ENCODE measurements around the gene MINDY3. TPM values are rescaled to one million over a fixed set of nuclear protein-coding genes. Genes with fewer than 3 reads are reported as not detected.

MINDY3 gene
- total RNA-seq, 1 experiment from 2014 or later = 11.3 TPM

- no peaks in the 10 kb centered on the region for H3K4me1 Mint-ChIP-seq
- DNase-seq (ENCODE audit: low spot score) = no peak
- no peak for ATAC-seq
- ChIA-PET POLR2A (no interaction called here), CTCF (interaction anchor here (0.6 to 1.8 kb wide), 4 partner anchors 10 to 780 kb away, joined by 3 to 6 read pairs (median 4); partner anchors contain the start of gene ITGA8)
- TF ChIP-seq HMGA2 (CRISPR knock-in tag; IDR thresholded peaks at IDR 0.05) (no peak), ATF6 (CRISPR knock-in tag; IDR thresholded peaks at IDR 0.05) (no peak), IRF1 (CRISPR knock-in tag; IDR thresholded peaks at IDR 0.05) (no peak), E2F1 (CRISPR knock-in tag; IDR thresholded peaks at IDR 0.05) (no peak), MYBL2 (CRISPR knock-in tag; IDR thresholded peaks at IDR 0.05) (no peak)
- H3K36me3 Mint-ChIP-seq = no peaks in the 10 kb centered on the region
- H3K4me3 Mint-ChIP-seq = no peak overlapping the region
- no peaks in the 10 kb centered on the region; the same call in 1 of the 2 replicates for H3K27me3 Mint-ChIP-seq (ENCODE audit: low read depth)
- H3K9me3 Mint-ChIP-seq = peaks cover 3% of the 10 kb centered on the region; the same call in 1 of the 2 replicates
- H3K27ac Mint-ChIP-seq = no peak overlapping the region
These were observed 120.0 kb downstream of the MINDY3 start for GRCh38 chr10:15740261-15740660.

GRCh38 chr10:15739254-15739970 lies 120.9 kb downstream of the MINDY3 start:
- ChIA-PET CTCF (interaction anchor here (0.6 to 1.8 kb wide), 6 partner anchors 11 to 401 kb away, joined by 3 to 6 read pairs (median 4); partner anchors contain the start of gene ITGA8), POLR2A (no interaction called here)
- Mint-ChIP-seq H3K9me3 (peaks cover 3% of the 10 kb centered on the region; the same call in 1 of the 2 replicates), H3K27ac (no peak overlapping the region), H3K27me3 (ENCODE audit: low read depth) (no peaks in the 10 kb centered on the region; the same call in 1 of the 2 replicates), H3K4me3 (no peak overlapping the region), H3K36me3 (no peaks in the 10 kb centered on the region), H3K4me1 (no peaks in the 10 kb centered on the region)
- no peak for DNase-seq (ENCODE audit: low spot score)
- no peak for ATAC-seq
- TF ChIP-seq STAT6 (CRISPR knock-in tag; conservative IDR thresholded peaks at IDR 0.05; ENCODE audit: low read depth) (no peak), NR3C1 (CRISPR knock-in tag; conservative IDR thresholded peaks at IDR 0.05; ENCODE audit: low read depth) (no peak), SP1 (CRISPR knock-in tag; conservative IDR thresholded peaks at IDR 0.05) (no peak), IRF2 (CRISPR knock-in tag; IDR thresholded peaks at IDR 0.05; ENCODE audit: borderline replicate concordance, low read depth) (no peak), ZNF423 (CRISPR knock-in tag; IDR thresholded peaks at IDR 0.05) (no peak), ZBTB43 (CRISPR knock-in tag; IDR thresholded peaks at IDR 0.05) (no peak), FOXP1 (CRISPR knock-in tag; IDR thresholded peaks at IDR 0.05; ENCODE audit: borderline replicate concordance) (no peak), CDX4 (CRISPR knock-in tag; IDR thresholded peaks at IDR 0.05; ENCODE audit: borderline replicate concordance) (no peak), E2F1 (CRISPR knock-in tag; IDR thresholded peaks at IDR 0.05) (no peak), E2F5 (CRISPR knock-in tag; IDR thresholded peaks at IDR 0.05) (no peak), ZMAT4 (CRISPR knock-in tag; IDR thresholded peaks at IDR 0.05) (no peak), ZNF396 (CRISPR knock-in tag; IDR thresholded peaks at IDR 0.05; ENCODE audit: borderline replicate concordance) (no peak), AFF4 (CRISPR knock-in tag; IDR thresholded peaks at IDR 0.05; ENCODE audit: borderline replicate concordance) (no peak)

All from WTC11 (cell line).